Endodermal cell (in vitro differentiated cells): ENCODE results near the gene FSTL1. TPM values are rescaled to one million over a fixed set of nuclear protein-coding genes. Genes with fewer than 3 reads are reported as not detected.

ENCODE experiments used
- DNase-seq: peaks from one replicate; pipeline ENCODE4 v3.0.0-alpha.2; 2017
- H3K27ac ChIP-seq: 2 replicates; pipeline ENCODE4 v1.5.1; 2013; ENCODE audit warnings: mild to moderate bottlenecking, low read depth, low read length, moderate library complexity
- H3K27me3 ChIP-seq: 2 replicates; pipeline ENCODE4 v1.6.1; 2013; ENCODE audit warnings: mild to moderate bottlenecking, low read length, moderate library complexity; ENCODE audit not compliant: insufficient read depth, control insufficient read depth, poor library complexity, severe bottlenecking
- H3K36me3 ChIP-seq: 2 replicates; pipeline ENCODE4 v1.7.0; 2013; ENCODE audit warnings: mild to moderate bottlenecking, low read length, moderate library complexity; ENCODE audit not compliant: control insufficient read depth, insufficient read depth
- H3K4me1 ChIP-seq: one replicate; pipeline ENCODE4 v1.7.0; 2013; ENCODE audit warnings: low read length; ENCODE audit not compliant: control insufficient read depth, insufficient read depth
- H3K4me3 ChIP-seq: 2 replicates; pipeline ENCODE4 v1.5.1; 2013; ENCODE audit warnings: mild to moderate bottlenecking, low read length, moderate library complexity
- H3K9ac ChIP-seq: 2 replicates; pipeline ENCODE4 v1.6.1; 2013; ENCODE audit warnings: mild to moderate bottlenecking, low read length, moderate library complexity; ENCODE audit not compliant: poor library complexity, severe bottlenecking; ENCODE audit errors: extremely low read depth
- H3K9me3 ChIP-seq: 2 replicates; pipeline ENCODE4 v1.6.1; 2013; ENCODE audit warnings: mild to moderate bottlenecking, low read length, moderate library complexity; ENCODE audit not compliant: control insufficient read depth
- H3K27ac Mint-ChIP-seq: 2 replicates; pipeline ENCODE4 v1.8.0; 2020; ENCODE audit warnings: mixed read lengths
- H3K27me3 Mint-ChIP-seq: 2 replicates; pipeline ENCODE4 v1.8.0; 2021; ENCODE audit warnings: mild to moderate bottlenecking, mixed read lengths; ENCODE audit not compliant: insufficient read depth
- H3K36me3 Mint-ChIP-seq: 2 replicates; pipeline ENCODE4 v1.8.0; 2020; ENCODE audit warnings: low read depth, mixed read lengths
- H3K4me1 Mint-ChIP-seq: 2 replicates; pipeline ENCODE4 v1.8.0; 2020; ENCODE audit warnings: mixed read lengths
- H3K4me3 Mint-ChIP-seq: 2 replicates; pipeline ENCODE4 v1.8.0; 2020; ENCODE audit warnings: mild to moderate bottlenecking, moderate library complexity, mixed read lengths
- H3K9me3 Mint-ChIP-seq: 2 replicates; pipeline ENCODE4 v1.8.0; 2020; ENCODE audit warnings: mild to moderate bottlenecking, mixed read lengths
- CTCF ChIP-seq: fragments of 200-600 bp; sonication (generic); conservative IDR thresholded peaks from 2 replicates; pipeline ENCODE4 v1.5.0; 2021; ENCODE audit warnings: antibody characterized with exemption, mild to moderate bottlenecking
- WGBS, 2 experiments: methylation state at CpG; one replicate each; pipeline versions ENCODE4 v1.1.5 to v1.1.7; 2013; ENCODE audit warnings: missing lambda C conversion rate in 2 of 2, mixed read lengths in 1 of 2; ENCODE audit not compliant: insufficient coverage in 1 of 2, insufficient read length in 1 of 2; 5-methylcytosine and 5-hydroxymethylcytosine counted together
- total RNA-seq, 2 donors: library from RNA; stranded (reverse); fragmentation: NEBNext Ultra II Directional in 1 of 2; extraction: Animal tissue kit (Norgen Biotek cat#: 25700) in 1 of 2; gene quantifications; 2 replicates in 1 of 2; 3 replicates in 1 of 2; pipeline ENCODE4 v1.2.1, GENCODE V29; 2021

FSTL1 gene
- total RNA-seq, 2 donors from 2014 or later: 309 to 379 TPM

- no peak overlapping the region for H3K9ac ChIP-seq
- H3K27me3 ChIP-seq: no peaks in the 10 kb centered on the region
- H3K27me3 Mint-ChIP-seq: no peaks in the 10 kb centered on the region
- peaks cover 5% of the 10 kb centered on the region for H3K9me3 Mint-ChIP-seq
- H3K27ac ChIP-seq: no peak overlapping the region
- TF ChIP-seq CTCF: no peak
- H3K4me1 ChIP-seq: no peaks in the 10 kb centered on the region
- H3K36me3 Mint-ChIP-seq: no peaks in the 10 kb centered on the region
- H3K4me3 ChIP-seq: no peak overlapping the region
- no peak overlapping the region for H3K27ac Mint-ChIP-seq
- no peak overlapping the region for H3K4me3 Mint-ChIP-seq
- H3K4me1 Mint-ChIP-seq: no peaks in the 10 kb centered on the region
- no peak for DNase-seq
- WGBS, 2 experiments: 91 to 93% methylated on average over 3 of the region's 3 CpGs
- no peaks in the 10 kb centered on the region for H3K36me3 ChIP-seq
- no peaks in the 10 kb centered on the region for H3K9me3 ChIP-seq
These were observed 36.4 kb upstream of the FSTL1 start for GRCh38 chr3:120487191-120487650.

- H3K4me3 ChIP-seq: no peak overlapping the region
- no peaks in the 10 kb centered on the region for H3K4me1 ChIP-seq
- no peaks in the 10 kb centered on the region for H3K27me3 ChIP-seq
- Mint-ChIP-seq H3K27ac (no peak overlapping the region), H3K36me3 (no peaks in the 10 kb centered on the region), H3K27me3 (no peaks in the 10 kb centered on the region), H3K4me3 (no peak overlapping the region), H3K4me1 (peaks cover 12% of the 10 kb centered on the region), H3K9me3 (no peaks in the 10 kb centered on the region)
- TF ChIP-seq CTCF: no peak
- DNase-seq: no peak
- 90% methylated on average over 2 of the region's 2 CpGs; no CpG with 5 or more reads in 1 of the 2 experiments for WGBS, 2 experiments
- H3K9ac ChIP-seq: no peak overlapping the region
- no peaks in the 10 kb centered on the region for H3K9me3 ChIP-seq
- no peaks in the 10 kb centered on the region for H3K36me3 ChIP-seq
- H3K27ac ChIP-seq: no peak overlapping the region
These were observed 30.3 kb upstream of the FSTL1 start for GRCh38 chr3:120481081-120481480.

GRCh38 chr3:120477781-120478180 lies 27.0 kb upstream of the FSTL1 start:
- H3K9me3 Mint-ChIP-seq: peaks cover 1% of the 10 kb centered on the region
- H3K27ac ChIP-seq: no peak overlapping the region
- DNase-seq: peak; percentile 41

More at GRCh38 chr3:120477781-120478180, 27.0 kb upstream of the FSTL1 start:
- H3K36me3 ChIP-seq: no peaks in the 10 kb centered on the region
- Mint-ChIP-seq H3K36me3 (no peaks in the 10 kb centered on the region), H3K4me3 (no peak overlapping the region), H3K27me3 (no peaks in the 10 kb centered on the region), H3K27ac (peak overlapping the region; percentile 74), H3K4me1 (peaks cover 12% of the 10 kb centered on the region)
- 84 to 95% methylated on average over 3 to 4 of the region's 4 CpGs for WGBS, 2 experiments
- no peak overlapping the region for H3K4me3 ChIP-seq
- H3K27me3 ChIP-seq: no peaks in the 10 kb centered on the region
- no peak for TF ChIP-seq CTCF
- no peak overlapping the region for H3K9ac ChIP-seq
- no peaks in the 10 kb centered on the region for H3K4me1 ChIP-seq
- no peaks in the 10 kb centered on the region for H3K9me3 ChIP-seq
